Stomach (tissue), 4 donors: Measurements from ENCODE around the gene NOVA2.

Source experiments
- EP300 ChIP-seq: sonication (generic); formaldehyde crosslinking; IDR thresholded peaks from one replicate; pipeline ENCODE4 v1.6.1; 2017; ENCODE audit warnings: antibody characterized with exemption
- TF ChIP-seq, protein P1 (sequence below), 7 experiments: fragments of 450-650 bp in 4 of 7; fragments of 200-600 bp in 3 of 7; sonication (generic) in 3 of 7; IDR thresholded peaks; one replicate each; pipeline ENCODE4 v1.5.1; 2016 to 2019; ENCODE audit warnings: antibody characterized with exemption in 7 of 7, control low read depth in 2 of 7, mild to moderate bottlenecking in 1 of 7

DNA sequence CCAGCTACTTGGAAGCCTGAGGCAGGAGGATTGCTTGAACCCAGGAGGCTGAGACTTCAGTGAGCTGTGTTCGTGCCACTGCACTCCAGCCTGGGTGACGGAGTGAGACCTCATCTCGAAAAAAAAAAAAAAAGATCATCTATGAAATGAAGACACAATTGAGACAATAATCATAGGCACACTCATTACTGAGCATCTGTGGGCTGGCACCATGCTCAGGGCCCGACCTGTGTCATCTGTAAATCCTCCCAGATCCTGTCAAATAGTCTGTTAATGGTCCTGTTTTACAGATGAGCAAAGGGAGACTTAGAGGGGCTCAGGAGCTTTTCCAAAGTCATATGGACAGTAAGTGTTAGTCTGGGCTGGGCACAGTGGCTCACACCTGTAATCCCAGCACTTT, 54.9 kb downstream of the NOVA2 start:
- TF ChIP-seq, protein P1, sequence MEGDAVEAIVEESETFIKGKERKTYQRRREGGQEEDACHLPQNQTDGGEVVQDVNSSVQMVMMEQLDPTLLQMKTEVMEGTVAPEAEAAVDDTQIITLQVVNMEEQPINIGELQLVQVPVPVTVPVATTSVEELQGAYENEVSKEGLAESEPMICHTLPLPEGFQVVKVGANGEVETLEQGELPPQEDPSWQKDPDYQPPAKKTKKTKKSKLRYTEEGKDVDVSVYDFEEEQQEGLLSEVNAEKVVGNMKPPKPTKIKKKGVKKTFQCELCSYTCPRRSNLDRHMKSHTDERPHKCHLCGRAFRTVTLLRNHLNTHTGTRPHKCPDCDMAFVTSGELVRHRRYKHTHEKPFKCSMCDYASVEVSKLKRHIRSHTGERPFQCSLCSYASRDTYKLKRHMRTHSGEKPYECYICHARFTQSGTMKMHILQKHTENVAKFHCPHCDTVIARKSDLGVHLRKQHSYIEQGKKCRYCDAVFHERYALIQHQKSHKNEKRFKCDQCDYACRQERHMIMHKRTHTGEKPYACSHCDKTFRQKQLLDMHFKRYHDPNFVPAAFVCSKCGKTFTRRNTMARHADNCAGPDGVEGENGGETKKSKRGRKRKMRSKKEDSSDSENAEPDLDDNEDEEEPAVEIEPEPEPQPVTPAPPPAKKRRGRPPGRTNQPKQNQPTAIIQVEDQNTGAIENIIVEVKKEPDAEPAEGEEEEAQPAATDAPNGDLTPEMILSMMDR (IDR thresholded peaks at IDR 0.05) = no peak
- no peak for TF ChIP-seq EP300
